Lower leg skin (tissue), 3 donors: ENCODE measurements around the gene AHRR.

ENCODE experiments used
- POLR2A ChIP-seq, 2 donors: fragments of 450-650 bp; IDR thresholded peaks; one replicate each; pipeline ENCODE4 v1.6.1; 2016 to 2017; ENCODE audit warnings: antibody characterized with exemption in 2 of 2, mild to moderate bottlenecking in 1 of 2, moderate library complexity in 1 of 2
- TF ChIP-seq, protein P1 (sequence below), 3 donors: fragments of 450-650 bp; IDR thresholded peaks; one replicate each; pipeline ENCODE4 v1.5.1; 2016; ENCODE audit warnings: antibody characterized with exemption in 3 of 3, mild to moderate bottlenecking in 3 of 3, moderate library complexity in 2 of 3

DNA sequence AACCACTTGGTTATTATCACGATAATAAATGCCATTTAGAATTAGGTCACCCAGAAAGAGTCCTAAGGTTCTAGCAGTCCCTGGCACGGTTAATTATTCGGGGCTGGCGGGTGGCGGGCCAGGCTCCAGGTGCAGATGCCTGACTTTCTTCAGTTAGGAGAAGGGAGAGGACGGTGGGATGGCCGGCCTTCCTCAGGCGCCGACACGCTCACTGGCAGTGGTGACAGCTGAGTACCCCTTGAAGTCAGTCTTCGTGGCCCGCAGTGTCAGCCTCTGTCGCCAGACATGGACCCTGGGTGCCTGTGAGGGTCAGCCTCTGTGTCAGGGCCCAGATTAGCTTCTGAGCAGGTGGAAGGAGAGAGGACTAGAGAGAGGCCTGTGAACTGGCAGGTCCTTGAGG is 100.4 kb downstream of the AHRR start:
- TF ChIP-seq, protein P1, sequence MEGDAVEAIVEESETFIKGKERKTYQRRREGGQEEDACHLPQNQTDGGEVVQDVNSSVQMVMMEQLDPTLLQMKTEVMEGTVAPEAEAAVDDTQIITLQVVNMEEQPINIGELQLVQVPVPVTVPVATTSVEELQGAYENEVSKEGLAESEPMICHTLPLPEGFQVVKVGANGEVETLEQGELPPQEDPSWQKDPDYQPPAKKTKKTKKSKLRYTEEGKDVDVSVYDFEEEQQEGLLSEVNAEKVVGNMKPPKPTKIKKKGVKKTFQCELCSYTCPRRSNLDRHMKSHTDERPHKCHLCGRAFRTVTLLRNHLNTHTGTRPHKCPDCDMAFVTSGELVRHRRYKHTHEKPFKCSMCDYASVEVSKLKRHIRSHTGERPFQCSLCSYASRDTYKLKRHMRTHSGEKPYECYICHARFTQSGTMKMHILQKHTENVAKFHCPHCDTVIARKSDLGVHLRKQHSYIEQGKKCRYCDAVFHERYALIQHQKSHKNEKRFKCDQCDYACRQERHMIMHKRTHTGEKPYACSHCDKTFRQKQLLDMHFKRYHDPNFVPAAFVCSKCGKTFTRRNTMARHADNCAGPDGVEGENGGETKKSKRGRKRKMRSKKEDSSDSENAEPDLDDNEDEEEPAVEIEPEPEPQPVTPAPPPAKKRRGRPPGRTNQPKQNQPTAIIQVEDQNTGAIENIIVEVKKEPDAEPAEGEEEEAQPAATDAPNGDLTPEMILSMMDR (IDR thresholded peaks at IDR 0.05) = no peak
- TF ChIP-seq POLR2A (IDR thresholded peaks at IDR 0.05) = no peak
